DOHH2 (cell line): ENCODE measurements around the gene MAML2.

ENCODE experiments used
- H3F3A ChIP-seq: fragments of 200-600 bp; sonication (generic), shearing (Covaris generic); 2 replicates; pipeline ENCODE4 v1.6.0; 2016; ENCODE audit warnings: antibody characterized with exemption, mild to moderate bottlenecking; ENCODE audit not compliant: control insufficient read depth, insufficient read depth
- H3K27ac ChIP-seq: fragments of 200-600 bp; sonication (generic); 2 replicates; pipeline ENCODE4 v1.5.1; 2014; ENCODE audit warnings: low read depth, mild to moderate bottlenecking, low read length, moderate library complexity
- H3K27me3 ChIP-seq: fragments of 200-600 bp; sonication (generic); 2 replicates; pipeline ENCODE4 v1.6.1; 2014; ENCODE audit warnings: mild to moderate bottlenecking, low read length, mixed read lengths; ENCODE audit not compliant: control insufficient read depth
- H3K36me3 ChIP-seq: fragments of 200-600 bp; sonication (generic); 2 replicates; pipeline ENCODE4 v1.6.1; 2014; ENCODE audit warnings: mild to moderate bottlenecking, low read length, moderate library complexity, mixed read lengths; ENCODE audit not compliant: control insufficient read depth
- H3K4me1 ChIP-seq: fragments of 200-600 bp; sonication (generic); 2 replicates; pipeline ENCODE4 v1.6.1; 2014; ENCODE audit warnings: mild to moderate bottlenecking, low read length, mixed read lengths; ENCODE audit not compliant: control insufficient read depth
- H3K4me2 ChIP-seq: fragments of 200-600 bp; sonication (generic); 2 replicates; pipeline ENCODE4 v1.6.0; 2014; ENCODE audit warnings: mild to moderate bottlenecking, low read length, moderate library complexity
- H3K4me3 ChIP-seq: fragments of 200-600 bp; sonication (generic); 2 replicates; pipeline ENCODE4 v1.5.1; 2014; ENCODE audit warnings: mild to moderate bottlenecking, low read length, mixed read lengths
- H3K79me2 ChIP-seq: fragments of 200-600 bp; sonication (generic); 2 replicates; pipeline ENCODE4 v1.6.1; 2014; ENCODE audit warnings: mild to moderate bottlenecking, low read length, mixed read lengths; ENCODE audit not compliant: control insufficient read depth
- H3K9me2 ChIP-seq: fragments of 200-600 bp; sonication (generic); replicated peaks from 2 replicates; pipeline ENCODE4 v1.6.1; 2014; ENCODE audit warnings: mild to moderate bottlenecking, low read length, mixed read lengths; ENCODE audit not compliant: control insufficient read depth
- H3K9me3 ChIP-seq: fragments of 200-600 bp; sonication (generic); 2 replicates; pipeline ENCODE4 v1.6.1; 2014; ENCODE audit warnings: antibody characterized with exemption, low read length, mixed read lengths; ENCODE audit not compliant: control insufficient read depth, insufficient read depth
- H4K20me1 ChIP-seq: fragments of 200-600 bp; sonication (generic); 2 replicates; pipeline ENCODE4 v1.6.0; 2014; ENCODE audit warnings: low read depth, mild to moderate bottlenecking, antibody characterized with exemption, low read length, moderate library complexity; ENCODE audit not compliant: control insufficient read depth, insufficient read depth
- EZH2phosphoT487 ChIP-seq: fragments of 200-600 bp; sonication (generic); IDR thresholded peaks from 2 replicates; pipeline ENCODE4 v1.6.1; 2017; ENCODE audit warnings: borderline replicate concordance, mild to moderate bottlenecking, antibody characterized with exemption, low read length, moderate library complexity, mixed read lengths
- TF ChIP-seq, protein P1 (sequence below): fragments of 200-600 bp; sonication (generic); IDR thresholded peaks from one replicate; pipeline ENCODE4 v1.5.1; 2014; ENCODE audit warnings: antibody characterized with exemption, mild to moderate bottlenecking, low read depth, low read length; ENCODE audit not compliant: poor library complexity, severe bottlenecking

The MAML2 gene

DNA sequence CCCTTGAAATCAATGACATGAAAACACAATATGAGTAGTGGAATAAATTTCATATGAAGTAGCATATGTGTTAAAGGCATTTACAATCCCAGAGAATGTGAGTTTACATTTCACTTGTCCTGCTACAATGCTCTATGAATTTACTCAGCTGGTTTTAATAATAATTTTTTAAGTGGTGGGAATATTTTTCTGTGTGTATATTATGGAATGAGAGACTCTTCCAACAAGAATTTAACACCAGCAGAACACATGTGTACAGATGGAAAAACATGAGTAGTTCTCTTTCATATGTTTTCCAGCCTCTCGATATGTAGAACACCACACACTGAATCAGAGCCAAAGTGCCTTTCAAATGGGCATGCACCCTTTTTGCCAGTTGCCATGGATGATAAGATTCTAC is 170.4 kb downstream of the MAML2 start:
- Histone ChIP-seq H3K27me3 (peaks cover 4% of the 10 kb centered on the region), H3F3A (no peaks in the 10 kb centered on the region), H3K27ac (no peak overlapping the region), H3K4me2 (no peak overlapping the region), H3K36me3 (no peaks in the 10 kb centered on the region), H3K4me3 (no peak overlapping the region), H4K20me1 (no peaks in the 10 kb centered on the region), H3K9me2 (no peaks in the 10 kb centered on the region), H3K79me2 (no peaks in the 10 kb centered on the region), H3K4me1 (no peaks in the 10 kb centered on the region), H3K9me3 (no peaks in the 10 kb centered on the region)
- TF ChIP-seq, protein P1, sequence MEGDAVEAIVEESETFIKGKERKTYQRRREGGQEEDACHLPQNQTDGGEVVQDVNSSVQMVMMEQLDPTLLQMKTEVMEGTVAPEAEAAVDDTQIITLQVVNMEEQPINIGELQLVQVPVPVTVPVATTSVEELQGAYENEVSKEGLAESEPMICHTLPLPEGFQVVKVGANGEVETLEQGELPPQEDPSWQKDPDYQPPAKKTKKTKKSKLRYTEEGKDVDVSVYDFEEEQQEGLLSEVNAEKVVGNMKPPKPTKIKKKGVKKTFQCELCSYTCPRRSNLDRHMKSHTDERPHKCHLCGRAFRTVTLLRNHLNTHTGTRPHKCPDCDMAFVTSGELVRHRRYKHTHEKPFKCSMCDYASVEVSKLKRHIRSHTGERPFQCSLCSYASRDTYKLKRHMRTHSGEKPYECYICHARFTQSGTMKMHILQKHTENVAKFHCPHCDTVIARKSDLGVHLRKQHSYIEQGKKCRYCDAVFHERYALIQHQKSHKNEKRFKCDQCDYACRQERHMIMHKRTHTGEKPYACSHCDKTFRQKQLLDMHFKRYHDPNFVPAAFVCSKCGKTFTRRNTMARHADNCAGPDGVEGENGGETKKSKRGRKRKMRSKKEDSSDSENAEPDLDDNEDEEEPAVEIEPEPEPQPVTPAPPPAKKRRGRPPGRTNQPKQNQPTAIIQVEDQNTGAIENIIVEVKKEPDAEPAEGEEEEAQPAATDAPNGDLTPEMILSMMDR: no peak
- TF ChIP-seq EZH2phosphoT487: no peak

DNA sequence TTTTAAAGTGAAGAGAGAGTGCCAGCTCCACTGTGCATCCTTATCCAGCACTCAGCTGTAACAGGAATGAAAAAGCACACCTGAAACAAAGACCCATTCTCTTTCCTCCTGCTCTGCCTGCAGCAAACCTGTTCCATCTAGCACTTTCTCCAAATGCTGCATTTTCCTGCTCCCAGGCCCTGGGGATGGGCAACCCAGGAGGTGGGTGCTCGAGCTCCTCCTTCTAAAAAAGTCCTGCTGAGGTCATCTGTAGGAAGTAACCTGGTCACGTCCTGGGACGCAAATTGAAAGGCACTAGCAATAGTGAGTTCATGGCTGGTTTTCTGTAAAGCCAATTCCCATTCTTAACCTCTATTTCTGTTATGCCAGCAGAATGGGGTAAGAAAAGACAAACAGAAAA is 173.7 kb downstream of the MAML2 start:
- no peaks in the 10 kb centered on the region for H3K9me3 ChIP-seq
- no peaks in the 10 kb centered on the region for H4K20me1 ChIP-seq
- H3F3A ChIP-seq: no peaks in the 10 kb centered on the region
- TF ChIP-seq, protein P1: no peak
- no peak for TF ChIP-seq EZH2phosphoT487
- H3K27ac ChIP-seq: no peak overlapping the region
- no peaks in the 10 kb centered on the region for H3K9me2 ChIP-seq
- H3K79me2 ChIP-seq: no peaks in the 10 kb centered on the region
- no peaks in the 10 kb centered on the region for H3K4me1 ChIP-seq
- peaks cover 17% of the 10 kb centered on the region for H3K27me3 ChIP-seq
- no peak overlapping the region for H3K4me2 ChIP-seq
- no peaks in the 10 kb centered on the region for H3K36me3 ChIP-seq
- H3K4me3 ChIP-seq: no peak overlapping the region

DNA sequence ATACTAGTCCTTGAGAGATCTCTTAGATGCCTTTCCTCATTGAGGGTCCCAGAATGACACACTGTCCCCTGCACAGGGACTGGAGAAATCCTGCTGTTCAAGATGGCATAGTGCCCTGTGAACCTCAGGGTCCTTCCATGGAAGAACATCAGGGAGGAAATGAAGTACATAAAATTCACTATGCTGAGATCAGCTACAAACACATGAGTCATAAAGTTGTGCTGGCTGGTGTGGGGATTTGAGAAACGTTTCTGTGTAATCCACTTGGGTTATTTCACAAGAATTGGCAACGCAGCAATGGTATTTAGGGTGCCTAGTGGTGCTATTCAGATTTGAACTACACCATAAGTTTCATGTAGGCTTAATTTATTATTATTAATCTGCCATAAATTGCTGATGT is 174.4 kb downstream of the MAML2 start:
- Histone ChIP-seq H3K79me2 (no peaks in the 10 kb centered on the region), H3K4me3 (no peak overlapping the region), H3K4me2 (no peak overlapping the region), H3K36me3 (no peaks in the 10 kb centered on the region), H3K9me3 (no peaks in the 10 kb centered on the region), H3K27me3 (peaks cover 17% of the 10 kb centered on the region), H3F3A (no peaks in the 10 kb centered on the region), H3K27ac (no peak overlapping the region), H4K20me1 (no peaks in the 10 kb centered on the region), H3K9me2 (no peaks in the 10 kb centered on the region), H3K4me1 (no peaks in the 10 kb centered on the region)
- no peak for TF ChIP-seq EZH2phosphoT487
- TF ChIP-seq, protein P1: no peak

DNA sequence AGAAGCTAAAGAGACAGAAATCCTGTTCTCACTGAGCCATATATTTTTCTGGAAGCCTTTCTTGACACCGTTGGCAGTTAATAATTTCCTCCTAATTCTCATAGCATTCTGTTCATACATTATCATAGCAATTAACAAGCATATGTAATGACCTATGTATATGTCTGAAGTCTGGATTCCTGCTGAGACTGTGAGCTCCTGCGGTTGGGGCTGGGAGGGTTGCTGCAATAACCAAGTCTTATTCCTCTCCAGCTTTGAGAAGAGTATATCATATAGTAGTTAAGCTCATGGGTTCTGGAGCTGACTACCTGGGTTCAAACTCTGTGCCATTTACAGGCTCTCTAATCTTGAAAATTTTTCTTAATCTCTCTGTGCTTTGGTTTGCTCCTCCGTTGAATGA is 175.2 kb downstream of the MAML2 start:
- Histone ChIP-seq H3K4me2 (no peak overlapping the region), H3K27me3 (peaks cover 17% of the 10 kb centered on the region), H4K20me1 (no peaks in the 10 kb centered on the region), H3K36me3 (no peaks in the 10 kb centered on the region), H3K4me1 (no peaks in the 10 kb centered on the region), H3K27ac (no peak overlapping the region), H3K4me3 (no peak overlapping the region), H3F3A (no peaks in the 10 kb centered on the region), H3K79me2 (no peaks in the 10 kb centered on the region), H3K9me2 (no peaks in the 10 kb centered on the region), H3K9me3 (no peaks in the 10 kb centered on the region)
- TF ChIP-seq, protein P1: no peak
- TF ChIP-seq EZH2phosphoT487: no peak
